ENCODE measurements around the gene CNTNAP3B.
"Not testable (repeated sequence)": the region's sequence is repeated elsewhere in the genome, so short reads cannot be mapped to it uniquely, and the experiment has no call there.

DNA sequence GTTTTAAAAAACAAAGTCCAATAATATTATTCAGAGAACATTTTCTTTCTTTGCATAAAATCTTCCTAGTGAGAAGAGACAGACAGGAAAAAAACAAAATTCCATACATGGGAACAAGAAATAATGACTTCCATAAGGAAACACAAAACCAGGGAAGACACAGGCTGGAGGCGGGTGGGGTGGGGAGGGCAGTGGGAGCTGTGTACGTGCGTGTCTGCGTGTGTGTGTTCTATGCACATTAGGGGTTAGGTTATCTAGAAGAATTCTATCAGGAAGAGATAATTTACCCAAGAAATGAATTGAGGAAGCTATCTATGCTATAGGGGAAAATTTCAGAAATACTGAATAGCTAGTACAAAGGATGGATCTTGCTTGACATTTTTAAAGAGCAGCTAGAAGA lies 58.2 kb downstream of the CNTNAP3B start:
- TF ChIP-seq, protein P1, sequence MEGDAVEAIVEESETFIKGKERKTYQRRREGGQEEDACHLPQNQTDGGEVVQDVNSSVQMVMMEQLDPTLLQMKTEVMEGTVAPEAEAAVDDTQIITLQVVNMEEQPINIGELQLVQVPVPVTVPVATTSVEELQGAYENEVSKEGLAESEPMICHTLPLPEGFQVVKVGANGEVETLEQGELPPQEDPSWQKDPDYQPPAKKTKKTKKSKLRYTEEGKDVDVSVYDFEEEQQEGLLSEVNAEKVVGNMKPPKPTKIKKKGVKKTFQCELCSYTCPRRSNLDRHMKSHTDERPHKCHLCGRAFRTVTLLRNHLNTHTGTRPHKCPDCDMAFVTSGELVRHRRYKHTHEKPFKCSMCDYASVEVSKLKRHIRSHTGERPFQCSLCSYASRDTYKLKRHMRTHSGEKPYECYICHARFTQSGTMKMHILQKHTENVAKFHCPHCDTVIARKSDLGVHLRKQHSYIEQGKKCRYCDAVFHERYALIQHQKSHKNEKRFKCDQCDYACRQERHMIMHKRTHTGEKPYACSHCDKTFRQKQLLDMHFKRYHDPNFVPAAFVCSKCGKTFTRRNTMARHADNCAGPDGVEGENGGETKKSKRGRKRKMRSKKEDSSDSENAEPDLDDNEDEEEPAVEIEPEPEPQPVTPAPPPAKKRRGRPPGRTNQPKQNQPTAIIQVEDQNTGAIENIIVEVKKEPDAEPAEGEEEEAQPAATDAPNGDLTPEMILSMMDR (conservative IDR thresholded peaks at IDR 0.05; ENCODE audit: low read depth, low read length) = not testable (repeated sequence)
- not testable (repeated sequence) for TF ChIP-seq EZH2 (IDR thresholded peaks at IDR 0.05; ENCODE audit: borderline replicate concordance, low read depth, low read length, poor library complexity, severe bottlenecking)
